ENCODE measurements around the gene TMTC1.
"Not testable (repeated sequence)": the region's sequence is repeated elsewhere in the genome, so short reads cannot be mapped to it uniquely, and the experiment has no call there.

Gene TMTC1

DNA sequence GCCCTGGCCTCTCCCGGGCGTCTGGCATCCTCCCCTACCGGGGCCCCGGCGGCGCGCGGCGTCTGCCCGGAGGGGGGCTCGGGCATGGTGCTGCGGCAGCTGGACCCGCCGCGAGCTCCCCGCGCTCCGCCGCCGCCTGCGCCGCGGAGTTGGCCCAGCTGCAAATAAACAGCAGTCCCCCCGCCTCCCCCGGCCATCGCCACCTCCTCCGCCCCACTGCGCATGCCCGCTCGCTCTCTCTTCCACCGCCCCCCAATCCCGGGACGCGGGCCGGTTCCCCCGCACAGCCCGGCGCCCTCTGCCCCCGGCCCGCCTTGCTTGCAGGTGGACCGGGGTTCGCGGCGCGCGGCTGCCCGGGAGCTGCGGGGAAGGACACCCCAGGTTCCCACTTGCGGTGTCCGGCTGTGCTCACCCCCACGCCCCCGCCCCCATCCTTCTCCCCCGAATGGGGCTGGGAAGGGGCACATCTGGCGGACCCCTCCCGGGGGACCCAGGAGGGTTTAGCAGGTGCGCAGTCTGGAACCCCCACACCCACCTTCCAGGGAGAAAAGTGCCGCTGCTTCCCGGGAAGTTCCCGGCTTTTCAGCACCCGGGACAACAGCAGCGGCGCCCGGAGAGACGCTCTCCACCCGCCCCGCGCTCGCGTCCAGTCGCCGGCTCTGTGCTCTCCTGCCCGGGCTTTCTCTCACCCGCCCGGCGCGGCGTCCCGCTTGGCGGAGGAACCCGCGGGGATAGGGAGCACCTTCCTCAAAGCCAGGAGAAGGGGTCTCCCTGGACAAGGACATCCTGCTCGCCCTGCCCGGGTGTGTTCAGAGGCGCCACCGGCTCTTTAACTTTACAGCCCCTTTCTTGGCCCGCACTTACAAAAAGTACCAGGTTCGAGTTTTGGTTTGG, at the start of gene TMTC1:
TMTC1 (minus strand) TSS at position 170 of the 894 bp plus-strand sequence. CDS start 191 bp downstream, outside the sequence.
- DNase-seq = no peak

GRCh38 chr12:29831173-29831572, 47.4 kb upstream of the TMTC1 start:
- no peak for DNase-seq

DNA sequence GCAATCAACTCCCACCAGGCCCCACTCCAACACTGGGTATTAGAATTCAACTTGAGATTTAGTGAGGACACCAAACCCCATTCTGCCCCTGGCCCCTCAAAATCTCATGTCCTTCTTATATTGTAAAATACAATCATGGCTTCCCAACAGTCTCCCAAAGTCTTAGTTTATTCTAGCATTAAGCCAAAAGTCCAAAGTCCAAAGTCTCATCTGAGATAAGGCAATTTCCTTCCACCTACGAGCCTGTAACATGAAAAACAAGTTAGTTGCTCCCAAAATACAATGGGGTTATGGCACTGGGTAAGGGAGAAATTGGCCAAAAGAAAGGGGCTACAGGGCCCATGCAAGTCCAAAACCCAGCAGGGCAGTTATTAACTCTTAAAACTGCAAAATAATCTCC, 46.6 kb upstream of the TMTC1 start:
- DNase-seq = no peak

DNA sequence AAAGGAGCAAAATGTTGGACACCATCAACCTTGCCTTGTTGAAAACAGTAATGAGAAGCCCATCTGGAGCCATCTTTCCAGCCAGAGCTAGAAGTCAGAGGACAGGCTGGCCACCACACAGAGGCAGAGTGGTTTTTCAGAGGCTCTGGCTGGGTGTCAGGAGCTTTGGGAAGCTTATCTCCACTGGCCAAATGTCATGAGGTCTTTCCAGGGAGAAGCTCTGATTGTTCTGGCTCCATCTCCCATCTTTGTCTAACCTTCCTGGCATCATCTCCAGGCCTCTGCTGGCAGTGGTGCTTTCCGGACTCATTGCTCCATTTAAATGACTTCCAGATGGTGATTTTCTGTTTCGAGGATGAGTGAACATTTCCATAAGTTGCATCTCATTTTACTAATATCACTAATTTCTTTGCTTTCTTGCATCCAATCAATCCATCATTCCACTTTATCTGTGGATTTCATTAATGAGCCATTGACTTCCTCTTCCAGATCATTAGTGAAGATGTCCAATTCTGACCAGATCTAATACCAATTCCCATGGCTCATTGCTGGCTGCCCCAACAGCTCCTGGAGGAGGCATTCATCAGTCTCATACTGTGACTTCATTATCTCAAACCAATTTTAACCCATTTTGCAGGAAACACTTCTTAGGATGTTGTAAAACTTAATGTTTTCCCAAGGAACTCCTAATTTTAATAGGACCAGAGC, 35.3 kb upstream of the TMTC1 start:
- DNase-seq = no peak

- no peak for DNase-seq
Measured at GRCh38 chr12:29816874-29817725, 33.4 kb upstream of the TMTC1 start.

GRCh38 chr12:29809616-29810361, 26.0 kb upstream of the TMTC1 start:
- DNase-seq = not testable (repeated sequence)

GRCh38 chr12:29807129-29807528, 23.4 kb upstream of the TMTC1 start:
- no peak for DNase-seq

GRCh38 chr12:29804019-29804418, 20.3 kb upstream of the TMTC1 start:
- no peak for DNase-seq

- DNase-seq = no peak
Measured at GRCh38 chr12:29799591-29799990, 15.8 kb upstream of the TMTC1 start.

- no peak for DNase-seq
Measured at GRCh38 chr12:29797565-29798355, 14.0 kb upstream of the TMTC1 start.

DNA sequence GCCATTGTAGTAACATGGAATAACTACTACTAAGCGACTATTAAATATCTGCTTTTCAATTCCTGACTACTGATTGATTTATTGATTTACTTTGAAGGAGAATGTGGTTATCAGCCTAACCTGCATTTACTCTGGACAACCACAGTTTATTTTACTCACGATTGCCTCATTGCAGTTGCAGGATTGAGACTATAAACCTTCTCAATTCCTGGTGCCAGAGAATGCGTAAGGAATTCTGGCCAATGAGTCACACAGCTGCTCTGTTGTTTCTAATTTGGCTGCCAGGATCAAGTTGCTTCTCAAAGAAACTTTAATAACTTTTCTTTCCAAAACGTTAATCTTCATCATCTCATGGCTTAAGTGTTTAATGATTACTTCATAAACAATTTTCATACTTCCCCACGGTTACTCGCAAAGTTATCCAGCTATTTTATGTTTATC, 13.1 kb upstream of the TMTC1 start:
- DNase-seq = no peak

DNA sequence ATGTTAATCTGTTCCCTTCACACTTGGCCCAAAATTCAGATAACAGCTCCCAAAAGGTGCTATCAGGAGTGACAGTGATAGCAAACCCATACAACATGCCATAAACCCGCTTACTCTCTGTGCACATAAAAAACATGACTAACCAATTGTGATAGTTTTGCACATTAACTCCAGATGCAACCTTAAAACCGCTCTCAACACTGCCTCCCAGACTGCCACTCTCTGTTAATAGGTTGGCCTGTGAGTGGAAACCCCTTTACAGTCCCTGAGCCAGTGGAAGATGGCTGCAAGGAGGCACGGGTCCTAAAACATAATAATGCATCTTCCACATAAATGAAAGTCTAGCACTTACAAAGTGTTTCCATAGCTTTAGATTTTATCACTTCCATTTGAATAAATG, 12.0 kb upstream of the TMTC1 start:
- no peak for DNase-seq

GRCh38 chr12:29794862-29795261, 11.1 kb upstream of the TMTC1 start:
- DNase-seq = no peak

DNA sequence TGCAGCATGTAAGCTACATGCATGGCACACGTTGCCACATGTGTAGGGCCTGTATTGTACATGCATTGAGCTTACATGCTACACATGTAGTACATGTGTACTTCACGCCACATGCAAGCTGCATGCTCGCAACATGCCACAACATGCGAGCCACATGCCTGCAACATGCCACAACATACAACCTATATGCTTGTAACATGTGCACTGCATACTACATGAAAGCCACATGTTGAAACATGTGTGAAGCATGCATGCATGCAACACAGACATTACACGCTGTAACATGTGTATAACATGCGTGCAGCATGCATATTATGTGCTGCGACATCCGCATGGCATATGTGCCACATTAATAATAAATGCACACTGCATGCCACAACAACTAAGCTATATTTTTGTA, 9.1 kb upstream of the TMTC1 start:
- no peak for DNase-seq

DNA sequence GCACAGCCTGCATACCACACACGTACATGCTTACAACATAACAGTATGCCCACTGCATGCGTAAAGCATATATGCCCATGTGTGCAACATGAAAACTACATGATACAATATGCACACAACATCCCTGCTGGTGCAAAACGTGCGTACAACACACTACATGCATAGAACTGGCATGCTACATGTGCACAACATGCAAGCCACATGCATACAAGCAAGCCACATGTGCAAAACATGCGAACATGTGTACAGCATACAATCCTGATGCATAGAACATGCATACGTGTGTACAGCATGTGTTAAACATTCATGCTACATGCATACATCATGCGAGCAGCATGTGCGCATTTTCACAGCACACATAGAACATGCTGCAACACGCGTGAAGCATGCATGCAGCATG, 8.4 kb upstream of the TMTC1 start:
- no peak for DNase-seq

- DNase-seq = no peak
Measured at GRCh38 chr12:29782871-29783772, 620 bp downstream of the TMTC1 start.

DNA sequence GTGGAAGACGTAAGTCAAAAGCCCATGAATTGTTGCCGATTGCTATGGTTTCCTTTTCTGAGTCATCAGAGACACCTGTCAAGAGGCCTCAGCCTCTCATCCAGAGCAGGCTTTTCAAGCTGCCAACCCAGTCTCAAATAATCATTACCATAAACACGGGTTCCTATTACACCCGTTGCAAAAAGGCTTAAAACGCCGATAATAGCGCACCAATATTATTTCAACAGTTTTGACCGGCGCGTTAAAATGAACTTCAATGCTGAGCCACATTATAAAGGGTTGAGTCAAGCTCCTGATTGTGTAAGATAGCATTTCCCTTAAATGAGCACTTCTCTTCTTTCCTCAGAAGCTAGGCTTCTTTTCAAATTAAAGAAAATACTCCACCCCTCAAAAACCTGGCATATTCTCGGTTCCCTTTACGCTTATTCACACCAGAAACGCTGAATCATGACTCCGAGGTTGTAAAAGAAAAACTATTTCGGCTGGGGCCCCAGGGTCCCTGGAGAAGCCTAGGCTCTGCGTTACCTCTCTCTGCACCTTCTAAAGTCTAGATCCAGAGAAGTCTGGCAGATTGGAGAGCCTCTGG, 1.4 kb downstream of the TMTC1 start:
- no peak for DNase-seq

DNA sequence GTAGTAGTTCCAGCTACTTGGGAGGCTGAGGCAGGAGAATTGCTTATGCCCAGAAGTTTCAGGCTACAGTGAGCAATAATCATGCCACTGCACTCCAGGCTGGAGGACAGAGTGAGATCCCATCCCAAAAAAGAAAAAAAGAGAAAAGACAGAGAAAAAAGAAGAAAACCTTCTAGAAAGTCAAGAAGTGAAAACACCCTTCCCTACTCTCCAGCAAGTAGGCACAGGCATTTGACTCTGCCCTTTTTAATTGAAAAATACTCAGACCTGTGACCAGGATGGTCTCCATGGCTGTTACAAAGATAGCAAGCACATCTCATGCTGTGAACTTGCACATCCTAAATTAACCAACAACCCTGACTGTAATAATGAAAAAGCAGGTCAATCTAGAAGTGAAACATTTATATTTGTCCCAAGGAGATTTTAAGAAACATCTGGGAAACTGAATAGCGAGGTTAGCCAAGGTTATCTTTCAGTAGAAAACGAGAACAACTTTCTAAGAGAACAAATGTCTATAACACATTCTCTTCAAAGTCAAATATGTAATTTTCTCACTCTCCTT, 2.0 kb downstream of the TMTC1 start:
- DNase-seq = no peak

- DNase-seq = no peak
Measured at GRCh38 chr12:29781188-29781587, 2.6 kb downstream of the TMTC1 start.

GRCh38 chr12:29780084-29780483, 3.7 kb downstream of the TMTC1 start:
- DNase-seq = no peak
